SK-N-SH (cell line): ENCODE data around the gene TADA3.

Experiments used
- CHD2 ChIP-seq: fragments of 150-350 bp; IDR thresholded peaks from 2 replicates; pipeline ENCODE4 v1.6.1; 2018; ENCODE audit warnings: low read length; ENCODE audit not compliant: partially characterized antibody
- YY1 ChIP-seq: IDR thresholded peaks from 2 replicates; pipeline ENCODE4 v1.4.0; 2012; ENCODE audit warnings: low read depth, mild to moderate bottlenecking
- TF ChIP-seq, protein P1 (sequence below): fragments of 200-600 bp; sonication (generic); IDR thresholded peaks from 2 replicates; pipeline ENCODE4 v1.6.1; 2017; ENCODE audit warnings: antibody characterized with exemption, mild to moderate bottlenecking, moderate library complexity

DNA sequence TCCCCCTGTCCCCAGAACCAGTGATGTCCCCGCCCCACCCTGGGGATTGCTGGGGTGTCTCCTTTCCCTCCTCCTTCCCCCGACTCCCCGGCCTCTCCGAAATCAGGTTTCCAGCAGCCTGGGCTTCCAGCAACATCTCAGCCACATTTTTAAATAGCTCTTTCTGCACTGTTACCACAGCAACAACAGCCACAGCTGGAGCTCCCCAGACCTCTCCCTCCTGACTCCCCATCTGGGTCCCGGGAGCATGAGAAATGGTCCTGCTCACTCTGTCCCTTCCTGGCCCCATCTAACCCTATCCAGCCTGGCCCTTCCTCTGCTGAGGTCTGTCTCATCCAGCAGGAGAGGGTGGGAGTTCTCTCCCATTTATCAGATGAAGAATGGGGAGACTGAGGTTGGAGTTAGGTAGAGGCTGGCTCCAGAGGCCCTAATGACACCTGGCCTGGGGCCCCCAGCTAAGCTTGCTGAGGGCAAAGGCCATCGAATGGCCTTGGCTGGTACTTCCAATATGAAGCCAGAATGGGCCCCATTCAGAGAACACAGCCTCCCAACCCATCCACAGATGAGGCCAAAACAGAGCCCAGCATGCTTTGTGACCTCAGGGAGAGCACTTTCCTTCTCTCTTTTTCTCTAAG is 24.0 kb downstream of the TADA3 start:
- TF ChIP-seq, protein P1, sequence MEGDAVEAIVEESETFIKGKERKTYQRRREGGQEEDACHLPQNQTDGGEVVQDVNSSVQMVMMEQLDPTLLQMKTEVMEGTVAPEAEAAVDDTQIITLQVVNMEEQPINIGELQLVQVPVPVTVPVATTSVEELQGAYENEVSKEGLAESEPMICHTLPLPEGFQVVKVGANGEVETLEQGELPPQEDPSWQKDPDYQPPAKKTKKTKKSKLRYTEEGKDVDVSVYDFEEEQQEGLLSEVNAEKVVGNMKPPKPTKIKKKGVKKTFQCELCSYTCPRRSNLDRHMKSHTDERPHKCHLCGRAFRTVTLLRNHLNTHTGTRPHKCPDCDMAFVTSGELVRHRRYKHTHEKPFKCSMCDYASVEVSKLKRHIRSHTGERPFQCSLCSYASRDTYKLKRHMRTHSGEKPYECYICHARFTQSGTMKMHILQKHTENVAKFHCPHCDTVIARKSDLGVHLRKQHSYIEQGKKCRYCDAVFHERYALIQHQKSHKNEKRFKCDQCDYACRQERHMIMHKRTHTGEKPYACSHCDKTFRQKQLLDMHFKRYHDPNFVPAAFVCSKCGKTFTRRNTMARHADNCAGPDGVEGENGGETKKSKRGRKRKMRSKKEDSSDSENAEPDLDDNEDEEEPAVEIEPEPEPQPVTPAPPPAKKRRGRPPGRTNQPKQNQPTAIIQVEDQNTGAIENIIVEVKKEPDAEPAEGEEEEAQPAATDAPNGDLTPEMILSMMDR = no peak
- TF ChIP-seq YY1 (no peak), CHD2 (no peak)
